Breast epithelium (tissue), 3 donors: Measurements from ENCODE around the gene FAM117B.

Source experiments
- POLR2A ChIP-seq: fragments of 450-650 bp; IDR thresholded peaks from one replicate; pipeline ENCODE4 v1.6.1; 2016; ENCODE audit warnings: antibody characterized with exemption, mild to moderate bottlenecking, moderate library complexity
- TF ChIP-seq, protein P1 (sequence below), 3 donors: fragments of 450-650 bp; IDR thresholded peaks; one replicate each; pipeline ENCODE4 v1.5.1; 2016 to 2017; ENCODE audit warnings: antibody characterized with exemption in 3 of 3, mild to moderate bottlenecking in 3 of 3, moderate library complexity in 3 of 3

GRCh38 chr2:202749477-202749876 lies 114.7 kb downstream of the FAM117B start:
- TF ChIP-seq, protein P1, sequence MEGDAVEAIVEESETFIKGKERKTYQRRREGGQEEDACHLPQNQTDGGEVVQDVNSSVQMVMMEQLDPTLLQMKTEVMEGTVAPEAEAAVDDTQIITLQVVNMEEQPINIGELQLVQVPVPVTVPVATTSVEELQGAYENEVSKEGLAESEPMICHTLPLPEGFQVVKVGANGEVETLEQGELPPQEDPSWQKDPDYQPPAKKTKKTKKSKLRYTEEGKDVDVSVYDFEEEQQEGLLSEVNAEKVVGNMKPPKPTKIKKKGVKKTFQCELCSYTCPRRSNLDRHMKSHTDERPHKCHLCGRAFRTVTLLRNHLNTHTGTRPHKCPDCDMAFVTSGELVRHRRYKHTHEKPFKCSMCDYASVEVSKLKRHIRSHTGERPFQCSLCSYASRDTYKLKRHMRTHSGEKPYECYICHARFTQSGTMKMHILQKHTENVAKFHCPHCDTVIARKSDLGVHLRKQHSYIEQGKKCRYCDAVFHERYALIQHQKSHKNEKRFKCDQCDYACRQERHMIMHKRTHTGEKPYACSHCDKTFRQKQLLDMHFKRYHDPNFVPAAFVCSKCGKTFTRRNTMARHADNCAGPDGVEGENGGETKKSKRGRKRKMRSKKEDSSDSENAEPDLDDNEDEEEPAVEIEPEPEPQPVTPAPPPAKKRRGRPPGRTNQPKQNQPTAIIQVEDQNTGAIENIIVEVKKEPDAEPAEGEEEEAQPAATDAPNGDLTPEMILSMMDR (IDR thresholded peaks at IDR 0.05) = no peak
- no peak for TF ChIP-seq POLR2A
